ENCODE data around the gene PCNX2. TPM values are rescaled to one million over a fixed set of nuclear protein-coding genes. Genes with fewer than 3 reads are reported as not detected.

PCNX2 gene
- polyA plus RNA-seq, 3 donors = 0.29 to 7.9 (median 0.62) TPM

DNA sequence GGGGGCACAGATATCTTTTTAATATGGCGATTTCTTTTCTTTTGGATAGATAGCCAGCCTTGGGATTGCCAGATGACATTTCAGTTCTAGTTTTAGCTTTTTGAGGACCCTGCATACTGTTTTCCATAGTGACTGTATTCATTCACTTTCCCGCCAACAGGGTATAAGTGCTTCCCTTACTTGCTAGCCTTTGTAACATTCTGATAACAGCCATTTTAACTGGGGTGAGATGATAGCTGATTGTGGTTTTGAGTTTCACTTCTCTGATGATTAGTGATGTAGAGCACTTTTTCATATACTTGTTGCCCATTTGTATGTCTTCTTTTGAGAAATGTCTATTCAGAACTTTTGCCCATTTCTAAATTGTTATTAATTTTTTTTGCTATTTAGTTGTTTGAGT lies 193.2 kb downstream of the PCNX2 start:
- 100% methylated on average over 1 of the region's 2 CpGs for WGBS (ENCODE audit: insufficient coverage)
- H3K4me1 Mint-ChIP-seq = peaks cover 18% of the 10 kb centered on the region
- Histone ChIP-seq H3K4me3 (replicated peaks in 1 of 3; ENCODE audit: low read depth in 2 of 3, low read length in 3 of 3) (no peak overlapping the region), H3K9ac (ENCODE audit: insufficient read depth, low read length, poor library complexity, severe bottlenecking) (no peak overlapping the region), H3K79me2 (ENCODE audit: insufficient read depth, low read length) (no peaks in the 10 kb centered on the region), H3K27me3 (ENCODE audit: control insufficient read depth in 2 of 2, insufficient read depth in 2 of 2, low read length in 2 of 2) (no peaks in the 10 kb centered on the region), H3K4me1 (ENCODE audit: control insufficient read depth in 1 of 2, insufficient read depth in 2 of 2, low read length in 2 of 2) (peaks cover 2 to 10% of the 10 kb centered on the region in 2 donors), H3K9me3 (replicated peaks in 1 of 2; ENCODE audit: control insufficient read depth in 1 of 2, insufficient read depth in 1 of 2, low read length in 2 of 2) (no peaks in the 10 kb centered on the region), H3K4me2 (replicated peaks; ENCODE audit: extremely low read depth, low read length, poor library complexity, severe bottlenecking) (no peak overlapping the region), H3K27ac (ENCODE audit: low read depth in 1 of 2, low read length in 2 of 2) (no peak overlapping the region), H3K36me3 (replicated peaks in 1 of 2; ENCODE audit: control insufficient read depth in 1 of 2, insufficient read depth in 2 of 2, low read length in 2 of 2) (no peaks in the 10 kb centered on the region), H2AFZ (ENCODE audit: insufficient read depth, low read depth, low read length, poor library complexity, severe bottlenecking) (no peak overlapping the region), H4K20me1 (ENCODE audit: insufficient read depth, low read length) (no peaks in the 10 kb centered on the region)
- H3K27ac Mint-ChIP-seq = no peak overlapping the region
- intact Hi-C loops (cut with micrococcal nuclease) = no loop called here
- no peaks in the 10 kb centered on the region for H3K36me3 Mint-ChIP-seq
- H3K4me3 Mint-ChIP-seq = no peak overlapping the region
- TF ChIP-seq, protein P1, sequence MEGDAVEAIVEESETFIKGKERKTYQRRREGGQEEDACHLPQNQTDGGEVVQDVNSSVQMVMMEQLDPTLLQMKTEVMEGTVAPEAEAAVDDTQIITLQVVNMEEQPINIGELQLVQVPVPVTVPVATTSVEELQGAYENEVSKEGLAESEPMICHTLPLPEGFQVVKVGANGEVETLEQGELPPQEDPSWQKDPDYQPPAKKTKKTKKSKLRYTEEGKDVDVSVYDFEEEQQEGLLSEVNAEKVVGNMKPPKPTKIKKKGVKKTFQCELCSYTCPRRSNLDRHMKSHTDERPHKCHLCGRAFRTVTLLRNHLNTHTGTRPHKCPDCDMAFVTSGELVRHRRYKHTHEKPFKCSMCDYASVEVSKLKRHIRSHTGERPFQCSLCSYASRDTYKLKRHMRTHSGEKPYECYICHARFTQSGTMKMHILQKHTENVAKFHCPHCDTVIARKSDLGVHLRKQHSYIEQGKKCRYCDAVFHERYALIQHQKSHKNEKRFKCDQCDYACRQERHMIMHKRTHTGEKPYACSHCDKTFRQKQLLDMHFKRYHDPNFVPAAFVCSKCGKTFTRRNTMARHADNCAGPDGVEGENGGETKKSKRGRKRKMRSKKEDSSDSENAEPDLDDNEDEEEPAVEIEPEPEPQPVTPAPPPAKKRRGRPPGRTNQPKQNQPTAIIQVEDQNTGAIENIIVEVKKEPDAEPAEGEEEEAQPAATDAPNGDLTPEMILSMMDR (IDR thresholded peaks at IDR 0.05) = no peak
- DNase-seq = no peak
- H3K9me3 Mint-ChIP-seq = peaks cover 0 to 3% (median 0%) of the 10 kb centered on the region in 7 donors
- no peaks in the 10 kb centered on the region for H3K27me3 Mint-ChIP-seq (ENCODE audit: low read depth in 3 of 3)

DNA sequence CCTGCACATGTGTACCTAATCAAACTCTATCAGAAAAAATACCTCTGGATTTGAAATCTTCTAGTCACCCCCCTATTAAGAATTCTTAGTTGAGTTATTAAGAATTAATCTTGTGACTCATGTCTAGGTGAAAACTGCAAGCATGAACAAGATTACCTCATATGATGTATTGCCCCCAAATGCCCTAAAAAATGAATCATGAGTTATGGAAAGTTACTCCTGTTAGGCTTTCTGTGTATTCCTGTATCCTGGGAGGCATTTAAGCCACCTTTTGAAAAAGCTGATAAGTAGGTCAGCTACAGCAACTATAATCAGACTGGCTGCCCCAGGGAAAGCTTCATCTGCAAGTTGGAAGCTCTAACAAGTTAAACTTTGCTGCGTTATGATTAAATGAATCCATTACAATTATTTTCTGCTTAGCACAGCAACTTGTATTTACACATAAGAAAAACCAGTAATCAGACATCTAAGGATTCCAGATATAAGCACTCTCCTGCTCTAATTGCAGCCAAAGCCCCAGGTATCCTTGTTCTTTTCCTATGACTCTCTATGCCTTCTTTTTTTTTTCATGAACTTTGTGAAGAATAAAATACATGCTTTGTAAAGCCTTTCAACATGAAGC lies 197.5 kb downstream of the PCNX2 start:
- peaks cover 2% of the 10 kb centered on the region for H3K4me1 Mint-ChIP-seq
- Histone ChIP-seq H3K27me3 (ENCODE audit: control insufficient read depth in 2 of 2, insufficient read depth in 2 of 2, low read length in 2 of 2) (no peaks in the 10 kb centered on the region), H3K4me2 (replicated peaks; ENCODE audit: extremely low read depth, low read length, poor library complexity, severe bottlenecking) (no peak overlapping the region), H3K36me3 (replicated peaks in 1 of 2; ENCODE audit: control insufficient read depth in 1 of 2, insufficient read depth in 2 of 2, low read length in 2 of 2) (no peaks in the 10 kb centered on the region), H3K27ac (ENCODE audit: low read depth in 1 of 2, low read length in 2 of 2) (no peak overlapping the region), H4K20me1 (ENCODE audit: insufficient read depth, low read length) (no peaks in the 10 kb centered on the region), H3K4me3 (replicated peaks in 1 of 3; ENCODE audit: low read depth in 2 of 3, low read length in 3 of 3) (no peak overlapping the region), H2AFZ (ENCODE audit: insufficient read depth, low read depth, low read length, poor library complexity, severe bottlenecking) (no peak overlapping the region), H3K79me2 (ENCODE audit: insufficient read depth, low read length) (no peaks in the 10 kb centered on the region), H3K9me3 (replicated peaks in 1 of 2; ENCODE audit: control insufficient read depth in 1 of 2, insufficient read depth in 1 of 2, low read length in 2 of 2) (no peaks in the 10 kb centered on the region), H3K9ac (ENCODE audit: insufficient read depth, low read length, poor library complexity, severe bottlenecking) (no peak overlapping the region), H3K4me1 (ENCODE audit: control insufficient read depth in 1 of 2, insufficient read depth in 2 of 2, low read length in 2 of 2) (no peaks in the 10 kb centered on the region)
- intact Hi-C loops (cut with micrococcal nuclease) = no loop called here
- no peak overlapping the region for H3K27ac Mint-ChIP-seq
- H3K9me3 Mint-ChIP-seq = peaks cover 0 to 2% (median 0%) of the 10 kb centered on the region in 7 donors
- peaks cover 0 to 2% (median 0%) of the 10 kb centered on the region in 3 donors for H3K27me3 Mint-ChIP-seq (ENCODE audit: low read depth in 3 of 3)
- WGBS (ENCODE audit: insufficient coverage) = 100% methylated on average over 1 of the region's 1 CpG
- peaks cover 4% of the 10 kb centered on the region in 2 donors for H3K36me3 Mint-ChIP-seq
- no peak overlapping the region for H3K4me3 Mint-ChIP-seq
- no peak for DNase-seq
- TF ChIP-seq, protein P1 (IDR thresholded peaks at IDR 0.05) = no peak

Measured in CD14-positive monocyte (primary cell).